Loucy (cell line): Measurements from ENCODE around the gene EID2.
A peak's percentile ranks its signal among the peaks of the same experiment; 100 is the strongest.

Experiments used
- H2AFZ ChIP-seq: fragments of 200-600 bp; sonication (generic); 2 replicates; pipeline ENCODE4 v1.6.0; 2016; ENCODE audit warnings: antibody characterized with exemption, mild to moderate bottlenecking, low read length, moderate library complexity
- H3F3A ChIP-seq: fragments of 200-600 bp; 2 replicates; pipeline ENCODE4 v1.6.0; 2016; ENCODE audit warnings: antibody characterized with exemption, low read depth, mild to moderate bottlenecking
- H3K27me3 ChIP-seq: fragments of 200-600 bp; sonication (generic); 2 replicates; pipeline ENCODE4 v1.6.1; 2014; ENCODE audit warnings: low read length, mild to moderate bottlenecking; ENCODE audit not compliant: insufficient read depth, poor library complexity, severe bottlenecking
- H3K36me3 ChIP-seq: fragments of 200-600 bp; sonication (generic); 2 replicates; pipeline ENCODE4 v1.6.1; 2016; ENCODE audit warnings: low read length; ENCODE audit not compliant: insufficient read depth
- H3K4me1 ChIP-seq: fragments of 200-600 bp; sonication (generic); 2 replicates; pipeline ENCODE4 v1.5.1; 2014; ENCODE audit warnings: low read length, mild to moderate bottlenecking; ENCODE audit not compliant: insufficient read depth, poor library complexity, severe bottlenecking
- H3K4me2 ChIP-seq: fragments of 200-600 bp; sonication (generic); 2 replicates; pipeline ENCODE4 v1.6.0; 2014; ENCODE audit warnings: antibody characterized with exemption, low read length, low read depth, mild to moderate bottlenecking; ENCODE audit not compliant: poor library complexity, severe bottlenecking
- H3K4me3 ChIP-seq: fragments of 200-600 bp; sonication (generic); 2 replicates; pipeline ENCODE4 v1.5.1; 2014; ENCODE audit warnings: low read length, mild to moderate bottlenecking, mixed read lengths; ENCODE audit not compliant: poor library complexity, severe bottlenecking
- H3K79me2 ChIP-seq: fragments of 200-600 bp; sonication (generic); 2 replicates; pipeline ENCODE4 v1.6.1; 2014; ENCODE audit warnings: low read length; ENCODE audit not compliant: insufficient read depth
- H3K9ac ChIP-seq: fragments of 200-600 bp; sonication (generic); 2 replicates; pipeline ENCODE4 v1.6.0; 2014; ENCODE audit warnings: mild to moderate bottlenecking, low read depth, low read length, moderate library complexity; ENCODE audit not compliant: poor library complexity, severe bottlenecking
- H3K9me2 ChIP-seq: fragments of 200-600 bp; sonication (generic); replicated peaks from 2 replicates; pipeline ENCODE4 v1.6.1; 2016; ENCODE audit warnings: low read depth, low read length, mixed read lengths
- H3K9me3 ChIP-seq: fragments of 200-600 bp; sonication (generic); 2 replicates; pipeline ENCODE4 v1.6.1; 2014; ENCODE audit warnings: mild to moderate bottlenecking, antibody characterized with exemption, low read length, low read depth; ENCODE audit not compliant: insufficient read depth
- H4K20me1 ChIP-seq: fragments of 200-600 bp; sonication (generic); 2 replicates; pipeline ENCODE4 v1.6.0; 2014; ENCODE audit warnings: antibody characterized with exemption, low read length, mild to moderate bottlenecking; ENCODE audit not compliant: insufficient read depth, poor library complexity, severe bottlenecking
- CTCF ChIP-seq: fragments of 200-600 bp; sonication (generic); conservative IDR thresholded peaks from 2 replicates; pipeline ENCODE4 v1.5.1; 2014; ENCODE audit warnings: mild to moderate bottlenecking, antibody characterized with exemption, low read length
- EZH2phosphoT487 ChIP-seq: fragments of 200-600 bp; IDR thresholded peaks from 2 replicates; pipeline ENCODE4 v1.6.1; 2018; ENCODE audit warnings: antibody characterized with exemption, mild to moderate bottlenecking, moderate library complexity, borderline replicate concordance

EID2 gene

GRCh38 chr19:39539518-39540332 lies at the start of gene EID2:
EID2 (minus strand) TSS chr19:39540161; CDS start chr19:39540079, 82 bp downstream.
- H3K4me1 ChIP-seq = peaks cover 14% of the 10 kb centered on the region
- no peaks in the 10 kb centered on the region for H3K27me3 ChIP-seq
- H3F3A ChIP-seq = no peaks in the 10 kb centered on the region
- peaks cover 10% of the 10 kb centered on the region for H4K20me1 ChIP-seq
- H3K4me2 ChIP-seq = peak within 1 kb of the TSS; percentile 77
- H3K9me3 ChIP-seq = no peaks in the 10 kb centered on the region
- peak within 1 kb of the TSS; percentile 80 for H3K9ac ChIP-seq
- no peaks in the 10 kb centered on the region for H3K9me2 ChIP-seq
- H3K4me3 ChIP-seq = peak within 1 kb of the TSS; percentile 83
- H3K79me2 ChIP-seq = peaks cover 24% of the 10 kb centered on the region
- TF ChIP-seq CTCF (peak; percentile 73; the same call in 1 of the 2 replicates), EZH2phosphoT487 (no peak)
- no peaks in the 10 kb centered on the region for H3K36me3 ChIP-seq
- peak within 1 kb of the TSS; percentile 97 for H2AFZ ChIP-seq

- H3K9me2 ChIP-seq = no peaks in the 10 kb centered on the region
- no peaks in the 10 kb centered on the region for H3K9me3 ChIP-seq
- H3K27me3 ChIP-seq = no peaks in the 10 kb centered on the region
- H4K20me1 ChIP-seq = no peaks in the 10 kb centered on the region
- no peaks in the 10 kb centered on the region for H3K36me3 ChIP-seq
- no peak overlapping the region for H3K9ac ChIP-seq
- TF ChIP-seq CTCF (no peak), EZH2phosphoT487 (no peak)
- H3F3A ChIP-seq = no peaks in the 10 kb centered on the region
- no peaks in the 10 kb centered on the region for H3K4me1 ChIP-seq
- H2AFZ ChIP-seq = no peak overlapping the region
- H3K79me2 ChIP-seq = no peaks in the 10 kb centered on the region
- H3K4me2 ChIP-seq = no peak overlapping the region
- H3K4me3 ChIP-seq = no peak overlapping the region
Measured at GRCh38 chr19:39588066-39588465, 48.1 kb upstream of the EID2 start.

- Histone ChIP-seq H3K9me3 (no peaks in the 10 kb centered on the region), H3K9me2 (no peaks in the 10 kb centered on the region), H3K36me3 (no peaks in the 10 kb centered on the region), H3K4me3 (no peak overlapping the region), H3K27me3 (no peaks in the 10 kb centered on the region), H3K9ac (no peak overlapping the region), H4K20me1 (no peaks in the 10 kb centered on the region), H3K79me2 (no peaks in the 10 kb centered on the region), H3F3A (no peaks in the 10 kb centered on the region), H3K4me2 (no peak overlapping the region), H2AFZ (no peak overlapping the region), H3K4me1 (no peaks in the 10 kb centered on the region)
- TF ChIP-seq CTCF (no peak), EZH2phosphoT487 (no peak)
Measured at GRCh38 chr19:39587496-39587895, 47.5 kb upstream of the EID2 start.
